Liver (tissue), 9 donors: Measurements from ENCODE around the gene NDUFV2. TPM values are rescaled to one million over a fixed set of nuclear protein-coding genes. Genes with fewer than 3 reads are reported as not detected.

Experiments used
- DNase-seq: peaks from one replicate; pipeline ENCODE4 v3.0.0-alpha.2; 2017; ENCODE audit warnings: low spot score
- H3K27ac ChIP-seq, 2 donors: one replicate each; pipeline ENCODE4 v1.7.0; 2013; ENCODE audit warnings: inconsistent platforms in 2 of 2, low read length in 2 of 2, control low read depth in 1 of 2, low read depth in 1 of 2, mild to moderate bottlenecking in 1 of 2
- H3K27me3 ChIP-seq, 4 donors: one replicate each; pipeline versions ENCODE4 v1.6.1 to v1.7.0; 2013; ENCODE audit warnings: low read length in 3 of 4, inconsistent platforms in 1 of 4, mild to moderate bottlenecking in 1 of 4, moderate library complexity in 1 of 4; ENCODE audit not compliant: control insufficient read depth in 4 of 4, insufficient read depth in 4 of 4
- H3K36me3 ChIP-seq, 4 donors: one replicate each; pipeline versions ENCODE4 v1.6.1 to v1.7.0; 2013; ENCODE audit warnings: low read length in 3 of 4, mild to moderate bottlenecking in 3 of 4, low read depth in 1 of 4, moderate library complexity in 1 of 4; ENCODE audit not compliant: control insufficient read depth in 4 of 4, insufficient read depth in 3 of 4
- H3K4me1 ChIP-seq, 4 donors: one replicate each; pipeline versions ENCODE4 v1.6.1 to v1.7.0; 2013; ENCODE audit warnings: low read length in 3 of 4, mild to moderate bottlenecking in 3 of 4, moderate library complexity in 1 of 4; ENCODE audit not compliant: control insufficient read depth in 4 of 4, insufficient read depth in 4 of 4
- H3K4me3 ChIP-seq, 3 donors: one replicate each; pipeline versions ENCODE4 v1.6.1 to v1.7.0; 2013; ENCODE audit warnings: low read length in 3 of 3, control low read depth in 1 of 3, low read depth in 1 of 3, mild to moderate bottlenecking in 1 of 3
- H3K9ac ChIP-seq, 2 donors: one replicate each; pipeline ENCODE4 v1.7.0; 2013; ENCODE audit warnings: low read length in 2 of 2, mild to moderate bottlenecking in 2 of 2, moderate library complexity in 2 of 2, control low read depth in 1 of 2, low read depth in 1 of 2
- H3K9me3 ChIP-seq, 4 donors: one replicate each; pipeline versions ENCODE4 v1.6.1 to v1.7.0; 2013; ENCODE audit warnings: low read length in 3 of 4; ENCODE audit not compliant: control insufficient read depth in 4 of 4
- EGR1 ChIP-seq, 2 donors: IDR thresholded peaks; 2 replicates each; pipeline ENCODE4 v1.6.1; 2016 to 2018; ENCODE audit warnings: antibody characterized with exemption in 2 of 2, low read depth in 2 of 2
- FOXA1 ChIP-seq: IDR thresholded peaks from 2 replicates; pipeline ENCODE4 v1.6.1; 2016; ENCODE audit warnings: antibody characterized with exemption
- FOXA2 ChIP-seq: IDR thresholded peaks from 2 replicates; pipeline ENCODE4 v1.6.1; 2016; ENCODE audit warnings: antibody characterized with exemption
- GABPA ChIP-seq, 2 donors: IDR thresholded peaks in 1 of 2; conservative IDR thresholded peaks in 1 of 2; 2 replicates each; pipeline ENCODE4 v1.6.1; 2016; ENCODE audit warnings: antibody characterized with exemption in 2 of 2, mild to moderate bottlenecking in 1 of 2, moderate library complexity in 1 of 2
- HNF4A ChIP-seq, 2 donors: conservative IDR thresholded peaks; 2 replicates each; pipeline ENCODE4 v1.6.1; 2016; ENCODE audit warnings: antibody characterized with exemption in 2 of 2, mild to moderate bottlenecking in 2 of 2
- HNF4G ChIP-seq: IDR thresholded peaks from 2 replicates; pipeline ENCODE4 v1.6.1; 2016; ENCODE audit warnings: antibody characterized with exemption
- JUND ChIP-seq, 2 donors: IDR thresholded peaks; 2 replicates each; pipeline ENCODE4 v1.6.1; 2016; ENCODE audit warnings: antibody characterized with exemption in 2 of 2
- MAX ChIP-seq: IDR thresholded peaks from 2 replicates; pipeline ENCODE4 v1.6.1; 2016; ENCODE audit warnings: antibody characterized with exemption
- NR2F2 ChIP-seq: IDR thresholded peaks from 2 replicates; pipeline ENCODE4 v1.6.1; 2016; ENCODE audit warnings: antibody characterized with exemption
- RAD21 ChIP-seq, 2 donors: IDR thresholded peaks; 2 replicates each; pipeline ENCODE4 v1.6.1; 2016; ENCODE audit warnings: antibody characterized with exemption in 2 of 2, mild to moderate bottlenecking in 2 of 2
- RXRA ChIP-seq, 2 donors: IDR thresholded peaks; 2 replicates each; pipeline ENCODE4 v1.6.1; 2017 to 2018; ENCODE audit warnings: antibody characterized with exemption in 2 of 2, mild to moderate bottlenecking in 1 of 2
- SP1 ChIP-seq: IDR thresholded peaks from 2 replicates; pipeline ENCODE4 v1.6.1; 2018; ENCODE audit warnings: antibody characterized with exemption, mild to moderate bottlenecking
- TAF1 ChIP-seq: conservative IDR thresholded peaks from 2 replicates; pipeline ENCODE4 v1.6.1; 2016; ENCODE audit warnings: antibody characterized with exemption, mild to moderate bottlenecking
- YY1 ChIP-seq: IDR thresholded peaks from 2 replicates; pipeline ENCODE4 v1.6.1; 2016; ENCODE audit warnings: antibody characterized with exemption, mild to moderate bottlenecking
- WGBS: extraction: QIAGEN DNeasy Blood & Tissue Kit; methylation state at CpG from one replicate; pipeline ENCODE4 v1.1.7; 2013; 5-methylcytosine and 5-hydroxymethylcytosine counted together
- polyA plus RNA-seq, 2 donors: library from polyadenylated mRNA; stranded (reverse) in 1 of 2; unstranded in 1 of 2; fragments of 200-250 nt in 1 of 2; fragments of >200 nt in 1 of 2; fragmentation: Nextera tagmentation in 1 of 2; extraction: Ambion mirVana in 1 of 2; gene quantifications; one replicate each; pipeline versions ENCODE4 v1.2.1 to v1.2.3, GENCODE V29; 2013 to 2015
- total RNA-seq, 2 donors: library from RNA; depleted of rRNA; stranded (reverse); fragments of >200 nt; gene quantifications; one replicate each; pipeline ENCODE4 v1.2.3, GENCODE V29; 2014
- TF ChIP-seq, protein P1 (sequence below): IDR thresholded peaks from 2 replicates; pipeline ENCODE4 v1.6.1; 2016; ENCODE audit warnings: antibody characterized with exemption
- TF ChIP-seq, protein P2 (sequence below): IDR thresholded peaks from 2 replicates; pipeline ENCODE4 v1.6.1; 2016; ENCODE audit warnings: antibody characterized with exemption
- TF ChIP-seq, protein P3 (sequence below): fragments of 150-350 bp; IDR thresholded peaks from 2 replicates; pipeline ENCODE4 v1.5.1; 2017; ENCODE audit warnings: improper control_type of control experiment, low read depth, low read length; ENCODE audit not compliant: missing input control
- TF ChIP-seq, protein P4 (sequence below): IDR thresholded peaks from 2 replicates; pipeline ENCODE4 v1.6.1; 2016; ENCODE audit warnings: antibody characterized with exemption, mild to moderate bottlenecking
- donor health status: healthy.
- donor health status: healthy.
- donor health status: healthy.
- donor health status: healthy.
- donor health status: healthy.

The NDUFV2 gene
- total and polyA plus RNA-seq, 4 donors = 74.5 to 415 (median 185) TPM

- no peaks in the 10 kb centered on the region for H3K9me3 ChIP-seq
- TF ChIP-seq, protein P1, sequence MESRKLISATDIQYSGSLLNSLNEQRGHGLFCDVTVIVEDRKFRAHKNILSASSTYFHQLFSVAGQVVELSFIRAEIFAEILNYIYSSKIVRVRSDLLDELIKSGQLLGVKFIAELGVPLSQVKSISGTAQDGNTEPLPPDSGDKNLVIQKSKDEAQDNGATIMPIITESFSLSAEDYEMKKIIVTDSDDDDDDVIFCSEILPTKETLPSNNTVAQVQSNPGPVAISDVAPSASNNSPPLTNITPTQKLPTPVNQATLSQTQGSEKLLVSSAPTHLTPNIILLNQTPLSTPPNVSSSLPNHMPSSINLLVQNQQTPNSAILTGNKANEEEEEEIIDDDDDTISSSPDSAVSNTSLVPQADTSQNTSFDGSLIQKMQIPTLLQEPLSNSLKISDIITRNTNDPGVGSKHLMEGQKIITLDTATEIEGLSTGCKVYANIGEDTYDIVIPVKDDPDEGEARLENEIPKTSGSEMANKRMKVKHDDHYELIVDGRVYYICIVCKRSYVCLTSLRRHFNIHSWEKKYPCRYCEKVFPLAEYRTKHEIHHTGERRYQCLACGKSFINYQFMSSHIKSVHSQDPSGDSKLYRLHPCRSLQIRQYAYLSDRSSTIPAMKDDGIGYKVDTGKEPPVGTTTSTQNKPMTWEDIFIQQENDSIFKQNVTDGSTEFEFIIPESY = no peak
- TF ChIP-seq, protein P2, sequence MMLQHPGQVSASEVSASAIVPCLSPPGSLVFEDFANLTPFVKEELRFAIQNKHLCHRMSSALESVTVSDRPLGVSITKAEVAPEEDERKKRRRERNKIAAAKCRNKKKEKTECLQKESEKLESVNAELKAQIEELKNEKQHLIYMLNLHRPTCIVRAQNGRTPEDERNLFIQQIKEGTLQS = no peak
- TF ChIP-seq RAD21 (IDR thresholded peaks at IDR 0.05) (no peak), YY1 (no peak), HNF4A (conservative IDR thresholded peaks at IDR 0.05) (no peak), MAX (no peak), FOXA2 (no peak), RXRA (IDR thresholded peaks at IDR 0.05) (no peak), SP1 (no peak), GABPA (IDR thresholded peaks at IDR 0.05 in 1 of 2, conservative IDR thresholded peaks at IDR 0.05 in 1 of 2) (no peak), NR2F2 (no peak), JUND (IDR thresholded peaks at IDR 0.05) (no peak), HNF4G (no peak)
- TF ChIP-seq, protein P3, sequence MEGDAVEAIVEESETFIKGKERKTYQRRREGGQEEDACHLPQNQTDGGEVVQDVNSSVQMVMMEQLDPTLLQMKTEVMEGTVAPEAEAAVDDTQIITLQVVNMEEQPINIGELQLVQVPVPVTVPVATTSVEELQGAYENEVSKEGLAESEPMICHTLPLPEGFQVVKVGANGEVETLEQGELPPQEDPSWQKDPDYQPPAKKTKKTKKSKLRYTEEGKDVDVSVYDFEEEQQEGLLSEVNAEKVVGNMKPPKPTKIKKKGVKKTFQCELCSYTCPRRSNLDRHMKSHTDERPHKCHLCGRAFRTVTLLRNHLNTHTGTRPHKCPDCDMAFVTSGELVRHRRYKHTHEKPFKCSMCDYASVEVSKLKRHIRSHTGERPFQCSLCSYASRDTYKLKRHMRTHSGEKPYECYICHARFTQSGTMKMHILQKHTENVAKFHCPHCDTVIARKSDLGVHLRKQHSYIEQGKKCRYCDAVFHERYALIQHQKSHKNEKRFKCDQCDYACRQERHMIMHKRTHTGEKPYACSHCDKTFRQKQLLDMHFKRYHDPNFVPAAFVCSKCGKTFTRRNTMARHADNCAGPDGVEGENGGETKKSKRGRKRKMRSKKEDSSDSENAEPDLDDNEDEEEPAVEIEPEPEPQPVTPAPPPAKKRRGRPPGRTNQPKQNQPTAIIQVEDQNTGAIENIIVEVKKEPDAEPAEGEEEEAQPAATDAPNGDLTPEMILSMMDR = no peak
- DNase-seq = no peak
- peaks cover 5 to 60% (median 44%) of the 10 kb centered on the region in 4 donors for H3K36me3 ChIP-seq
- H3K4me1 ChIP-seq = peaks cover 0 to 14% (median 6%) of the 10 kb centered on the region in 4 donors
- H3K9ac ChIP-seq = no peak overlapping the region
- 97% methylated on average over 1 of the region's 1 CpG for WGBS
- no peak overlapping the region for H3K27ac ChIP-seq
- no peak overlapping the region for H3K4me3 ChIP-seq
- no peaks in the 10 kb centered on the region for H3K27me3 ChIP-seq
Observed at GRCh38 chr18:9124824-9125223, 22.3 kb downstream of the NDUFV2 start.

DNA sequence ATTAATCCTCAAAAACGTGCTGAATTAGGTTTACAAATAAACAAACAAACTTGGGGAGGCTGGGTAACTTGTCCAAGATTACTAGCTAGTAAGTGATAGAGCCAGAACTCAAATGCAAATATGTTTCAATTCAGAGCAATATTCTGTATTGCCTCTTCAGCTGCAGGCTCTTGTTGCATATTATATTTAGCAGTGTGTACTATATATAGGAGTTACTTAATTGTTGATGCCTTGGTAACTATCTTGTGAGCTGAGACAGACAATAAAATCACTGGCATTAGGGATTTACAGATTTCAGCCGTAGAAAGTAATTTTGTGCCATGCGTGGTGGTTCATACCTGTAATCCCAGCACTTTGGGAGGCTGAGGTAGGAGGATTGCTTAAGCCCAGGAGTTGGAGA, 23.8 kb downstream of the NDUFV2 start:
- H3K9ac ChIP-seq = no peak overlapping the region
- H3K27ac ChIP-seq = no peak overlapping the region
- no peak for TF ChIP-seq MAX
- no peak for TF ChIP-seq RXRA (IDR thresholded peaks at IDR 0.05)
- TF ChIP-seq, protein P1 = no peak
- TF ChIP-seq SP1 = no peak
- TF ChIP-seq FOXA1 = no peak
- TF ChIP-seq GABPA (IDR thresholded peaks at IDR 0.05 in 1 of 2, conservative IDR thresholded peaks at IDR 0.05 in 1 of 2) = no peak
- no peak for TF ChIP-seq NR2F2
- no peak for TF ChIP-seq FOXA2
- TF ChIP-seq, protein P2 = no peak
- TF ChIP-seq, protein P4, sequence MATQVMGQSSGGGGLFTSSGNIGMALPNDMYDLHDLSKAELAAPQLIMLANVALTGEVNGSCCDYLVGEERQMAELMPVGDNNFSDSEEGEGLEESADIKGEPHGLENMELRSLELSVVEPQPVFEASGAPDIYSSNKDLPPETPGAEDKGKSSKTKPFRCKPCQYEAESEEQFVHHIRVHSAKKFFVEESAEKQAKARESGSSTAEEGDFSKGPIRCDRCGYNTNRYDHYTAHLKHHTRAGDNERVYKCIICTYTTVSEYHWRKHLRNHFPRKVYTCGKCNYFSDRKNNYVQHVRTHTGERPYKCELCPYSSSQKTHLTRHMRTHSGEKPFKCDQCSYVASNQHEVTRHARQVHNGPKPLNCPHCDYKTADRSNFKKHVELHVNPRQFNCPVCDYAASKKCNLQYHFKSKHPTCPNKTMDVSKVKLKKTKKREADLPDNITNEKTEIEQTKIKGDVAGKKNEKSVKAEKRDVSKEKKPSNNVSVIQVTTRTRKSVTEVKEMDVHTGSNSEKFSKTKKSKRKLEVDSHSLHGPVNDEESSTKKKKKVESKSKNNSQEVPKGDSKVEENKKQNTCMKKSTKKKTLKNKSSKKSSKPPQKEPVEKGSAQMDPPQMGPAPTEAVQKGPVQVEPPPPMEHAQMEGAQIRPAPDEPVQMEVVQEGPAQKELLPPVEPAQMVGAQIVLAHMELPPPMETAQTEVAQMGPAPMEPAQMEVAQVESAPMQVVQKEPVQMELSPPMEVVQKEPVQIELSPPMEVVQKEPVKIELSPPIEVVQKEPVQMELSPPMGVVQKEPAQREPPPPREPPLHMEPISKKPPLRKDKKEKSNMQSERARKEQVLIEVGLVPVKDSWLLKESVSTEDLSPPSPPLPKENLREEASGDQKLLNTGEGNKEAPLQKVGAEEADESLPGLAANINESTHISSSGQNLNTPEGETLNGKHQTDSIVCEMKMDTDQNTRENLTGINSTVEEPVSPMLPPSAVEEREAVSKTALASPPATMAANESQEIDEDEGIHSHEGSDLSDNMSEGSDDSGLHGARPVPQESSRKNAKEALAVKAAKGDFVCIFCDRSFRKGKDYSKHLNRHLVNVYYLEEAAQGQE = no peak
- no peak for TF ChIP-seq EGR1 (IDR thresholded peaks at IDR 0.05; ENCODE audit: low read depth in 2 of 2)
- no peak for TF ChIP-seq YY1
- no peak for TF ChIP-seq RAD21 (IDR thresholded peaks at IDR 0.05)
- no peak for TF ChIP-seq JUND (IDR thresholded peaks at IDR 0.05)
- TF ChIP-seq, protein P3 = no peak
- no peak for TF ChIP-seq TAF1
- no peak for TF ChIP-seq HNF4A (conservative IDR thresholded peaks at IDR 0.05)
- H3K36me3 ChIP-seq = peaks cover 5 to 70% (median 47%) of the 10 kb centered on the region in 4 donors
- no peak for DNase-seq
- H3K9me3 ChIP-seq = no peaks in the 10 kb centered on the region
- H3K4me1 ChIP-seq = peaks cover 0 to 9% (median 5%) of the 10 kb centered on the region in 4 donors
- no peak overlapping the region for H3K4me3 ChIP-seq
- WGBS = 72% methylated on average over 3 of the region's 3 CpGs
- no peaks in the 10 kb centered on the region for H3K27me3 ChIP-seq
